IMR-90 (cell line): Measurements from ENCODE around the gene HOXD3. TPM values are rescaled to one million over a fixed set of nuclear protein-coding genes. Genes with fewer than 3 reads are reported as not detected.

Experiments used
- ATAC-seq: fragments of 200-7000 bp; cut with Tn5 transposase; 2 replicates; pipeline ENCODE4 v1.9.1; 2020; ENCODE audit warnings: low read depth, mild to moderate bottlenecking, moderate library complexity
- BruUV-seq: library from RNA; stranded (reverse); fragments of 400-500 nt; replicated peaks from 2 replicates; lab custom pipeline; 2021; lab: Mats Ljungman, UMichigan
- CTCF ChIA-PET: fragments of 300-600 bp; formaldehyde crosslinking; extraction: SDS; loops from one replicate; lab custom pipeline; 2021; ENCODE audit warnings: antibody characterized with exemption; lab: Yijun Ruan, JAX
- POLR2A ChIA-PET: fragments of 300-600 bp; sonication (Branson Sonifier 250); formaldehyde crosslinking; loops from one replicate; lab custom pipeline; 2022; ENCODE audit warnings: antibody characterized with exemption; ENCODE audit not compliant: unreplicated experiment; lab: Charles Lee
- DNase-seq: peaks from one replicate; pipeline ENCODE4 v3.0.0; 2013
- H2AFZ ChIP-seq: replicated peaks from 2 replicates; pipeline ENCODE3; 2013; ENCODE audit warnings: low read length, mild to moderate bottlenecking; ENCODE audit not compliant: poor library complexity
- H2AK5ac ChIP-seq: 2 replicates; pipeline ENCODE4 v1.6.1; 2013; ENCODE audit warnings: low read depth, low read length, inconsistent platforms
- H2AK9ac ChIP-seq: replicated peaks from 2 replicates; pipeline ENCODE3; 2013; ENCODE audit warnings: mild to moderate bottlenecking, low read depth, low read length, moderate library complexity; ENCODE audit not compliant: poor library complexity
- H2BK120ac ChIP-seq: 2 replicates; pipeline ENCODE4 v1.6.1; 2013; ENCODE audit warnings: low read depth, low read length, inconsistent platforms
- H2BK15ac ChIP-seq: 3 replicates; pipeline ENCODE4 v1.6.1; 2013; ENCODE audit warnings: low read depth, low read length, inconsistent platforms
- H2BK20ac ChIP-seq: 2 replicates; pipeline ENCODE4 v1.6.1; 2013; ENCODE audit warnings: low read depth, mild to moderate bottlenecking, inconsistent platforms, low read length, moderate library complexity
- H2BK5ac ChIP-seq: 2 replicates; pipeline ENCODE4 v1.6.1; 2013; ENCODE audit warnings: mild to moderate bottlenecking, low read depth, low read length, inconsistent platforms; ENCODE audit not compliant: poor library complexity, severe bottlenecking
- H3K14ac ChIP-seq: replicated peaks from 2 replicates; pipeline ENCODE4 v1.6.1; 2013; ENCODE audit warnings: low read depth, low read length, inconsistent platforms
- H3K18ac ChIP-seq: 2 replicates; pipeline ENCODE4 v1.6.1; 2013; ENCODE audit warnings: low read depth, low read length, control low read depth
- H3K23ac ChIP-seq: 2 replicates; pipeline ENCODE4 v1.6.1; 2013; ENCODE audit warnings: low read depth, low read length, inconsistent platforms
- H3K27ac ChIP-seq: 2 replicates; pipeline ENCODE4 v1.5.1; 2013; ENCODE audit warnings: mild to moderate bottlenecking, control low read depth, low read length; ENCODE audit not compliant: insufficient read depth
- H3K27me3 ChIP-seq: 2 replicates; pipeline ENCODE4 v1.6.1; 2013; ENCODE audit warnings: low read length; ENCODE audit not compliant: control insufficient read depth, insufficient read depth
- H3K36me3 ChIP-seq: 2 replicates; pipeline ENCODE4 v1.6.1; 2013; ENCODE audit warnings: low read length, mixed read lengths; ENCODE audit not compliant: control insufficient read depth, insufficient read depth
- H3K4ac ChIP-seq: 2 replicates; pipeline ENCODE4 v1.6.1; 2013; ENCODE audit warnings: low read depth, low read length, inconsistent platforms
- H3K4me1 ChIP-seq: 2 replicates; pipeline ENCODE4 v1.6.1; 2013; ENCODE audit warnings: low read length, mixed read lengths; ENCODE audit not compliant: control insufficient read depth, insufficient read depth
- H3K4me2 ChIP-seq: 2 replicates; pipeline ENCODE4 v1.6.1; 2013; ENCODE audit warnings: low read depth, mild to moderate bottlenecking, control low read depth, low read length, moderate library complexity
- H3K4me3 ChIP-seq: 2 replicates; pipeline ENCODE4 v1.5.1; 2013; ENCODE audit warnings: low read depth, mild to moderate bottlenecking, control low read depth, low read length, moderate library complexity; ENCODE audit not compliant: insufficient read depth
- H3K56ac ChIP-seq: 2 replicates; pipeline ENCODE4 v1.6.1; 2013; ENCODE audit warnings: low read length, inconsistent platforms; ENCODE audit not compliant: insufficient read depth; ENCODE audit errors: extremely low read depth
- H3K79me1 ChIP-seq, 2 experiments: 2 replicates each; pipeline ENCODE4 v1.6.1; 2013; ENCODE audit warnings: low read length in 2 of 2, inconsistent platforms in 1 of 2, low read depth in 1 of 2
- H3K9ac ChIP-seq: 2 replicates; pipeline ENCODE4 v1.6.1; 2013; ENCODE audit warnings: low read depth, low read length, control low read depth
- H3K9me1 ChIP-seq: 2 replicates; pipeline ENCODE4 v1.6.1; 2013; ENCODE audit warnings: low read length, inconsistent platforms; ENCODE audit not compliant: insufficient read depth
- H3K9me3 ChIP-seq: 2 replicates; pipeline ENCODE4 v1.6.1; 2013; ENCODE audit warnings: low read length; ENCODE audit not compliant: control insufficient read depth, insufficient read depth
- H4K20me1 ChIP-seq: 2 replicates; pipeline ENCODE4 v1.6.1; 2013; ENCODE audit warnings: low read length, inconsistent platforms; ENCODE audit not compliant: insufficient read depth
- H4K5ac ChIP-seq: 2 replicates; pipeline ENCODE4 v1.6.1; 2013; ENCODE audit warnings: mild to moderate bottlenecking, low read depth, low read length, control low read depth
- H4K8ac ChIP-seq, 2 experiments: 2 replicates each; pipeline ENCODE4 v1.6.1; 2013; ENCODE audit warnings: low read depth in 2 of 2, low read length in 2 of 2, control low read depth in 1 of 2, inconsistent platforms in 1 of 2
- H4K91ac ChIP-seq: 2 replicates; pipeline ENCODE4 v1.6.1; 2013; ENCODE audit warnings: low read depth, low read length, inconsistent platforms; ENCODE audit not compliant: insufficient read depth
- MAZ ChIP-seq: IDR thresholded peaks from 2 replicates; pipeline ENCODE4 v1.6.1; 2012; ENCODE audit warnings: low read depth, mild to moderate bottlenecking, low read length, improper control_type of control experiment, moderate library complexity, borderline replicate concordance
- POLR2A ChIP-seq: IDR thresholded peaks from 2 replicates; pipeline ENCODE4 v1.6.1; 2012; ENCODE audit warnings: mild to moderate bottlenecking, low read depth, low read length
- RAD21 ChIP-seq: IDR thresholded peaks from 2 replicates; pipeline ENCODE4 v1.6.1; 2012; ENCODE audit warnings: low read length, improper control_type of control experiment
- SMC3 ChIP-seq: fragments of 150-350 bp; IDR thresholded peaks from 2 replicates; pipeline ENCODE4 v1.6.1; 2016; ENCODE audit warnings: low read depth, mild to moderate bottlenecking, antibody characterized with exemption, low read length, moderate library complexity
- dilution Hi-C: fragments of 300-500 bp; cut with HindIII; formaldehyde crosslinking; loops from one replicate; pipeline ENCODE4 v1.14.3; 2018; ENCODE audit warnings: low sequenced_read_pairs; ENCODE audit not compliant: unreplicated experiment
- in situ Hi-C: fragments of 300-500 bp; cut with MboI; formaldehyde crosslinking; loops from 3 replicates; pipeline ENCODE4 v1.14.3; 2019; ENCODE audit warnings: low sequenced_read_pairs, inconsistent platforms, mixed read lengths
- intact Hi-C: fragments of 100-400 bp; cut with micrococcal nuclease; formaldehyde crosslinking; loops from 2 replicates; pipeline ENCODE4 v1.10.0; 2022
- polyA plus RNA-seq, 3 experiments: library from polyadenylated mRNA; depleted of rRNA; stranded (reverse); fragments of >200 nt; gene quantifications; 2 replicates each; pipeline ENCODE4 v1.2.3, GENCODE V29; 2012; ENCODE audit warnings: low replicate concordance in 1 of 3
- total RNA-seq: library from RNA; depleted of rRNA; stranded (reverse); fragments of >200 nt; gene quantifications from 2 replicates; pipeline ENCODE4 v1.2.3, GENCODE V29; 2012
- TF ChIP-seq, protein P1 (sequence below): fragments of 150-350 bp; IDR thresholded peaks from 2 replicates; pipeline ENCODE4 v1.6.1; 2016; ENCODE audit warnings: low read depth, mild to moderate bottlenecking, low read length, moderate library complexity, borderline replicate concordance
- TF ChIP-seq, protein P2 (sequence below): fragments of 150-350 bp; IDR thresholded peaks from 2 replicates; pipeline ENCODE4 v1.6.1; 2017; ENCODE audit warnings: mild to moderate bottlenecking, antibody characterized with exemption, low read length, low read depth

The HOXD3 gene
- total and polyA plus RNA-seq, 2 of the 4 experiments (the other 2 are of a cell fraction): not detected

DNA sequence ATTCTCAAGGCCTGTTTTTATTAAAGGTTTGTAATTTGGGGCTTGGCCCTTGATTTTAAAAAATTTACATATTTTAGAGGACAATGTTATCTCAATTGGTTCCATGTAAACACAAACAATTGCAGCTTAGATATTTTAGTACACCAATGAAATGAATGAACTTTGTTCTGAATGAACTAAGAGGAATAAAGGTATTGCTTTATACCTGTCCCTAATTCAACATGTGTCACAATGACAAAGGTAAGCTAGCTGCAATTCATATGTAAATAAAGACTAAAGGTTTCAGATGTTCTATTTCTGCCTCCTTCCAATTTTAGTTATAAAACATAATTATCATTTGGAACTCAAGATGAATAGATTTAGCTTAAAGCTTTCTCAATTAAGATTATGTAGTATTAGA is 42.8 kb downstream of the HOXD3 start:
- H2AK9ac ChIP-seq: no peak overlapping the region
- H3K79me1 ChIP-seq: no peaks in the 10 kb centered on the region
- H3K4me1 ChIP-seq: no peaks in the 10 kb centered on the region
- no peaks in the 10 kb centered on the region for H3K9me1 ChIP-seq
- no peak overlapping the region for H4K91ac ChIP-seq
- H3K9ac ChIP-seq: no peak overlapping the region
- H3K56ac ChIP-seq: no peak overlapping the region
- dilution Hi-C loops (no loop called here), intact Hi-C loops (no loop called here), in situ Hi-C loops (no loop called here)
- H3K18ac ChIP-seq: no peak overlapping the region
- no peaks in the 10 kb centered on the region for H3K9me3 ChIP-seq
- DNase-seq: no peak
- no peaks in the 10 kb centered on the region for H4K20me1 ChIP-seq
- no peak overlapping the region for H3K4me3 ChIP-seq
- peaks cover 2% of the 10 kb centered on the region; the same call in 1 of the 2 replicates for H3K27me3 ChIP-seq
- H2AK5ac ChIP-seq: no peak overlapping the region
- no peak overlapping the region for H3K27ac ChIP-seq
- no TSS peak for BruUV-seq
- no peak for TF ChIP-seq MAZ
- TF ChIP-seq, protein P1, sequence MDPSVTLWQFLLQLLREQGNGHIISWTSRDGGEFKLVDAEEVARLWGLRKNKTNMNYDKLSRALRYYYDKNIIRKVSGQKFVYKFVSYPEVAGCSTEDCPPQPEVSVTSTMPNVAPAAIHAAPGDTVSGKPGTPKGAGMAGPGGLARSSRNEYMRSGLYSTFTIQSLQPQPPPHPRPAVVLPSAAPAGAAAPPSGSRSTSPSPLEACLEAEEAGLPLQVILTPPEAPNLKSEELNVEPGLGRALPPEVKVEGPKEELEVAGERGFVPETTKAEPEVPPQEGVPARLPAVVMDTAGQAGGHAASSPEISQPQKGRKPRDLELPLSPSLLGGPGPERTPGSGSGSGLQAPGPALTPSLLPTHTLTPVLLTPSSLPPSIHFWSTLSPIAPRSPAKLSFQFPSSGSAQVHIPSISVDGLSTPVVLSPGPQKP: no peak
- no peak for TF ChIP-seq POLR2A
- TF ChIP-seq RAD21: no peak
- TF ChIP-seq SMC3: no peak
- TF ChIP-seq, protein P2, sequence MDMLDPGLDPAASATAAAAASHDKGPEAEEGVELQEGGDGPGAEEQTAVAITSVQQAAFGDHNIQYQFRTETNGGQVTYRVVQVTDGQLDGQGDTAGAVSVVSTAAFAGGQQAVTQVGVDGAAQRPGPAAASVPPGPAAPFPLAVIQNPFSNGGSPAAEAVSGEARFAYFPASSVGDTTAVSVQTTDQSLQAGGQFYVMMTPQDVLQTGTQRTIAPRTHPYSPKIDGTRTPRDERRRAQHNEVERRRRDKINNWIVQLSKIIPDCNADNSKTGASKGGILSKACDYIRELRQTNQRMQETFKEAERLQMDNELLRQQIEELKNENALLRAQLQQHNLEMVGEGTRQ: no peak
- H2BK120ac ChIP-seq: no peak overlapping the region
- CTCF ChIA-PET: interaction anchor here (0.6 to 0.7 kb wide), 3 partner anchors 38 to 465 kb away, joined by 3 to 4 read pairs (median 3); no protein-coding TSS in a partner anchor
- H3K4me2 ChIP-seq: no peak overlapping the region
- H2BK5ac ChIP-seq: no peak overlapping the region
- no peak overlapping the region for H2AFZ ChIP-seq
- POLR2A ChIA-PET: no interaction called here
- H4K8ac ChIP-seq: no peak overlapping the region
- H3K4ac ChIP-seq: no peak overlapping the region
- no peaks in the 10 kb centered on the region for H3K36me3 ChIP-seq
- H2BK20ac ChIP-seq: no peak overlapping the region
- ATAC-seq: no peak
- no peak overlapping the region for H3K14ac ChIP-seq
- H4K5ac ChIP-seq: no peak overlapping the region
- no peak overlapping the region for H3K23ac ChIP-seq
- H2BK15ac ChIP-seq: no peak overlapping the region
